RWPE1 (cell line): Measurements from ENCODE around the gene RELB.

ENCODE experiments used
- CTCF ChIA-PET: fragments of 350-600 bp; sonication (Branson Sonifier 250); formaldehyde crosslinking; extraction: SDS; loops from one replicate; lab custom pipeline; 2021; lab: Yijun Ruan, JAX
- POLR2A ChIA-PET: fragments of 400-600 bp; formaldehyde crosslinking; extraction: SDS; loops from one replicate; lab custom pipeline; 2020; ENCODE audit warnings: antibody characterized with exemption; ENCODE audit not compliant: low non-redundant PET; lab: Yijun Ruan, JAX
- DNase-seq: peaks from one replicate; pipeline ENCODE4 v3.0.0; 2012; ENCODE audit warnings: low spot score
- H3K27ac ChIP-seq: fragments of 450-650 bp; 2 replicates; pipeline ENCODE4 v1.5.1; 2017
- TF ChIP-seq, protein P1 (sequence below): fragments of 450-650 bp; conservative IDR thresholded peaks from 2 replicates; pipeline ENCODE4 v1.5.1; 2017; ENCODE audit warnings: low read depth, mild to moderate bottlenecking

The RELB gene

DNA sequence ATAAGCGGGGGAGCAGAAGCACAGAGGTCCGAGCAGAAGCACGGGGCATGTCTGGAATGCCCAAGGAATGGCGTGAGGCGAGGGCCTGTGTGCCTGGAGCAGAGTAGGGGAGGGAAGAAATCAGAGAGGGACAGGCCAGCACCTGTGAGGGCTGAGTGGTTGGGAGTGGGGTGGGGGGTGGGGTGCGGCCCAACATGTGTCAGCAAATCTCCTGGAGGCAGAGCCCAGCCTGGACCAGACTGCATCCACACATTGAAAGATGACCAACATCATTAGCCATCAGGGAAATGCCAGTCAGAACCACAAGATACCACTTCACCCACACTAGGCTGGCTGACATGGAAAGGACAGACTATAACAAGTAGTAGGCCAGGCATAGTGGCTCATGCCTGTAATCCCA lies 48.8 kb downstream of the RELB start:
- H3K27ac ChIP-seq = peak overlapping the region; percentile 47
- DNase-seq = no peak
- TF ChIP-seq, protein P1, sequence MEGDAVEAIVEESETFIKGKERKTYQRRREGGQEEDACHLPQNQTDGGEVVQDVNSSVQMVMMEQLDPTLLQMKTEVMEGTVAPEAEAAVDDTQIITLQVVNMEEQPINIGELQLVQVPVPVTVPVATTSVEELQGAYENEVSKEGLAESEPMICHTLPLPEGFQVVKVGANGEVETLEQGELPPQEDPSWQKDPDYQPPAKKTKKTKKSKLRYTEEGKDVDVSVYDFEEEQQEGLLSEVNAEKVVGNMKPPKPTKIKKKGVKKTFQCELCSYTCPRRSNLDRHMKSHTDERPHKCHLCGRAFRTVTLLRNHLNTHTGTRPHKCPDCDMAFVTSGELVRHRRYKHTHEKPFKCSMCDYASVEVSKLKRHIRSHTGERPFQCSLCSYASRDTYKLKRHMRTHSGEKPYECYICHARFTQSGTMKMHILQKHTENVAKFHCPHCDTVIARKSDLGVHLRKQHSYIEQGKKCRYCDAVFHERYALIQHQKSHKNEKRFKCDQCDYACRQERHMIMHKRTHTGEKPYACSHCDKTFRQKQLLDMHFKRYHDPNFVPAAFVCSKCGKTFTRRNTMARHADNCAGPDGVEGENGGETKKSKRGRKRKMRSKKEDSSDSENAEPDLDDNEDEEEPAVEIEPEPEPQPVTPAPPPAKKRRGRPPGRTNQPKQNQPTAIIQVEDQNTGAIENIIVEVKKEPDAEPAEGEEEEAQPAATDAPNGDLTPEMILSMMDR = no peak
- POLR2A ChIA-PET = interaction anchor here (1.3 kb wide), 1 partner anchor 11 kb away, joined by 7 read pairs; the partner anchor contains the start of gene CLASRP
- CTCF ChIA-PET = interaction anchor here (1.8 kb wide), 1 partner anchor 10 kb away, joined by 7 read pairs; no protein-coding TSS in a partner anchor

DNA sequence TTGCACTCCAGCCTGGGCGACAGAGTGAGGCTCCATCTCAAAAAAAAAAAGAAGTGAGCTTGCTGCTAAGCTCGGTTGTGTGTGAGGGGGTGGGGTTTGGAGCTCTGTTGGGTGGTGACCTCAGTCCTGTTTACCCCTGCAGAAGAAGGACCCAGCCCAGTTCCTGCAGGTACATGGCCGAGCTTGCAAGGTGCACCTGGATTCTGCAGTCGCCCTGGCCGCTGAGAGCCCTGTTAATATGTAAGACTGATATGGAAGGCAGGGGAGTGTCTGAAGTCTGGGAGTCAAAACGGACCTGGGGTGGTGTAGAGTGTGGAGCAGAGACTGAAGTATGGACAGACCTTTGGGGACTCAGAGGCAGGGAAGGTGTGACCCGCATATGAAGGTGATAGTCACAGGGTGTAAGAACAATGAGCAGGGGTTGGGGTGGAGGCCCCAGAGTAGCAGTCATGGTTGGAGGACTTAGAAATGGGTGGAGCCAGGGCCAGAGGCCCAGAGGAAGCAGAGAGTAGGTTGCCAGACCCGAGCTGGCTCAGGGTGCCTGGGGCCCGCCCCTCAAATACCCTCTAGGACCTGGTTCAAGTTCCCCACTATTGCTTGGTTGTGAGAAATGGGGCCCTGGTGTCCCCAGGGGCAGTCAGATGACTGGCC lies 50.8 kb downstream of the RELB start:
- POLR2A ChIA-PET = interaction anchor here (0.6 to 0.8 kb wide), 2 partner anchors 13 to 147 kb away, joined by 3 read pairs; partner anchors contain the start of gene CLASRP
- H3K27ac ChIP-seq = peak overlapping the region; percentile 47
- TF ChIP-seq, protein P1 = no peak
- no peak for DNase-seq
- CTCF ChIA-PET = interaction anchor here (0.6 to 1.6 kb wide), 4 partner anchors 8 to 352 kb away, joined by 3 to 10 read pairs (median 4); partner anchors contain the start of gene NKPD1

DNA sequence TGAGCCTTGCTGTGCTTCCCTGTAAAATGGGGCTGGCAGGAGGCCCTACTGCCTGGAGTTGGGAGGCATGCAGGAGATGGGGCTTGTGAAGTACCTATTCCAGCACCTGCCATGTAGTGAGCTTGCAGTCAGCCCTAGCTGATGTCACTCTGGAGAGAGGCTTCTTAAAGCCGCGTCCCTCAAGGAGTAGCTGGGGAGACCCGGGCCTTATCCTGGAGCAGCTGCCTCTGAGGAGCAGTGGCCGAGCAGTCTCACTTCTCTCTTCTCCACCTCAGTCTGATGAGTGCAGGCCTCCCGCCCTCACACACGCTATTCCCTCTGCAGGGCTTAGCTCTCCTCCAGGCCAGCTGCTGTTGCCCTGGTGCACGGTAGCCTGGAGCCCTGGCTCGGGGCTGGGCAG lies 55.6 kb downstream of the RELB start:
- TF ChIP-seq, protein P1 = no peak
- POLR2A ChIA-PET = no interaction called here

DNA sequence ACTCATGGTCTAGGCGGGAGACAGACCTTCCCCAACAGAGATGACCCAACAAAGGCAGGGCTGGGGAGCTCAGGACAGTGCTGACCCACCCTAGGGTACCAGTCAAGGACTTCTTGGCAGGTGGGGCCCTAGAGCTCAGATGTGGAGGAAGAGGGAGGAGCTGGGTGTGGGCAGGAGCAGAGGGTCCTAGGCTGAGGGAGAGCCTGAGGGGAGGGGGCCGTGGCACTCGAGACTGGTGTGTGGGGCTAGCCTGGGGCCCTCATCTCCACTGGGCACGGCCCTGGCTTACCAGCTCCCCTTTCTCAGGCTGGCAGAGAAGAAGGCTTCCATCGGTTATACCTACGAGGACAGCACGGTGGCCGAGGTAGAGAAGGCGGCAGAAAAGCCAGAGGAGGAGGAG lies 56.2 kb downstream of the RELB start:
- ChIA-PET POLR2A (no interaction called here), CTCF (no interaction called here)
- peak overlapping the region; percentile 22 for H3K27ac ChIP-seq
- no peak for DNase-seq
- TF ChIP-seq, protein P1 = no peak

More for the DNA sequence above, 55.6 kb downstream of the RELB start:
- no peak for DNase-seq
- CTCF ChIA-PET = interaction anchor here (0.7 kb wide), 1 partner anchor 311 kb away, joined by 3 read pairs; no protein-coding TSS in a partner anchor
- peak overlapping the region; percentile 22 for H3K27ac ChIP-seq

DNA sequence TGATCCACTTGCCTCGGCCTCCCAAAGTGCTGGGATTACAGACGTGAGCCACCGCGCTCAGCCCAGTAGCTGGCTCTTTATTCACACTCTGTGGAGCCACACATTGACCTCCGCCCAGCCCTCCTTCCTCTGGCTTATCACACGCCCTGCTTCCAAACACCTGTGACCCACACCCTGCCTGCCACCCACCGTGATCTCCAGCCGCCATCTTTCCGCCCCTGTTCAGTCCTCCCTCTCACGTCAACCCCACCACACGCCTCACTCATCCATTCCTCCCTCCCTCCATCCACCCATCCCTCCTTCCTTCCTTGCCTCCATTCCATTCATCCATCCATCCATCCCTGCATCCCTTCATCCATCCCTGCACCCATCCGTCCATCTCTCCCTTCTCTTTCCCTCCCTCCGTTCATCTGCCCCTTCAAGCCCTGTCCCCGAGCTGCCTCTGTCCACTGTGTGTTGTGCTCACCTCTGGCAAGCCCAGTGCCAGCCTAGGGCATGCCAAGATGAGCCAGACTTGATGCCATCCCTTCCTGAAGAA lies 57.4 kb downstream of the RELB start:
- no peak for DNase-seq
- ChIA-PET POLR2A (no interaction called here), CTCF (interaction anchor here (0.5 to 1.8 kb wide), 16 partner anchors 8 to 154 kb away, joined by 3 to 10 read pairs (median 4); partner anchors contain the start of gene APOE)
- TF ChIP-seq, protein P1 = no peak
- H3K27ac ChIP-seq = peak overlapping the region; percentile 22

DNA sequence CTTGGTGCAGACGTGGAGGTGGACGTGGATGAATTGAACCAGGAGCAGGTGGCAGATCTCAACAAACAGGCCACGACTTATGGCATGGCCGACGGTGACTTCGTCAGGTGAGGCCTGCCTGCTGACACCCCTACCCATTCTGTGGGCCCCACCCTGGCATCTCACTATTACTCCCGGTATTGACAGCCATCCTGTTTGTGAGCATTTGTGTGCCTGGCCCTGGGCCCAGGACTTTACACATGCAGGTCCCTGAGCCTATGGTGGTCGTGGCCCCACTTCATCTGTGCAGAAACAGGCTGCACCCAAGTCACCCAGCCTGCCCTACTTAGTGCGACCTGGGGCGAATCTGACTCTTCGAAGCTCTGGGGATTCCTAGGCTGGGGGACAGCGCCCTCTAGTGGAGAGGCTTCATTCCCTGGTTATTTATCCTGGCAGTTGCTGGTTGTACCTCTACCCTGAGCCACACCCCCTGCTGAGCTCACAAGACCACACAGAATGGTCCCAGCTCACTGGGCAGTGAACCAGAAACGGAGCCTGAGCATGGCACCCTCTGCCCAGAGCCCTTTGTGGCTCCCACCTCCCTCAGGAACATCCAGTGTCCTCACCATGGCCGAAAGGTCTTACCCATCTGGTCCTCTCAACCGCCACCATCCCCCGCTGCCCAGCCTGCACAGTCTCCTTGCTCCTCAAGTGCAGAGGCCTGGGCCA lies 58.1 kb downstream of the RELB start:
- peak; percentile 70 for DNase-seq
- H3K27ac ChIP-seq = peak overlapping the region; percentile 4; the same call in 1 of the 2 replicates
- CTCF ChIA-PET = interaction anchor here (0.5 to 1.8 kb wide), 22 partner anchors 8 to 617 kb away, joined by 3 to 10 read pairs (median 4); partner anchors contain the start of gene APOE
- POLR2A ChIA-PET = no interaction called here
- TF ChIP-seq, protein P1 = peak; percentile 82
